GM18517 (cell line): Measurements from ENCODE around the gene TPT1.

Experiments used
- ATAC-seq: cut with Tn5 transposase; IDR thresholded peaks from one replicate; pipeline ENCODE4 v1.9.1; 2021; ENCODE audit warnings: mild to moderate bottlenecking, moderate library complexity; ENCODE audit not compliant: unreplicated experiment

Gene TPT1

GRCh38 chr13:45335397-45336024, 5.5 kb downstream of the TPT1 start:
- ATAC-seq: no peak

GRCh38 chr13:45333977-45334922, 6.7 kb downstream of the TPT1 start:
- no peak for ATAC-seq

GRCh38 chr13:45333251-45333976, 7.6 kb downstream of the TPT1 start:
- no peak for ATAC-seq

- no peak for ATAC-seq
Observed at GRCh38 chr13:45332831-45333219, 8.2 kb downstream of the TPT1 start.

GRCh38 chr13:45332036-45332830, 8.8 kb downstream of the TPT1 start:
- no peak for ATAC-seq

GRCh38 chr13:45331692-45332035, 9.3 kb downstream of the TPT1 start:
- ATAC-seq: no peak

- ATAC-seq: no peak
Observed at GRCh38 chr13:45331123-45331619, 9.8 kb downstream of the TPT1 start.

- no peak for ATAC-seq
Observed at GRCh38 chr13:45328661-45329111, 12.3 kb downstream of the TPT1 start.

GRCh38 chr13:45327253-45327955, 13.6 kb downstream of the TPT1 start:
- ATAC-seq: no peak

- ATAC-seq: no peak
Observed at GRCh38 chr13:45325806-45326205, 15.2 kb downstream of the TPT1 start.

GRCh38 chr13:45320876-45321629, 19.9 kb downstream of the TPT1 start:
- no peak for ATAC-seq

- ATAC-seq: no peak
Observed at GRCh38 chr13:45316996-45317395, 24.0 kb downstream of the TPT1 start.

- no peak for ATAC-seq
Observed at GRCh38 chr13:45316338-45316737, 24.6 kb downstream of the TPT1 start.

- no peak for ATAC-seq
Observed at GRCh38 chr13:45315520-45316167, 25.3 kb downstream of the TPT1 start.

- no peak for ATAC-seq
Observed at GRCh38 chr13:45314822-45315221, 26.2 kb downstream of the TPT1 start.

GRCh38 chr13:45310341-45311131, 30.4 kb downstream of the TPT1 start:
- no peak for ATAC-seq

- ATAC-seq: no peak
Observed at GRCh38 chr13:45306966-45307365, 34.0 kb downstream of the TPT1 start.

GRCh38 chr13:45305079-45305478, 35.9 kb downstream of the TPT1 start:
- ATAC-seq: no peak
